ENCODE measurements around the gene RTF1.
A peak's percentile ranks its signal among the peaks of the same experiment; 100 is the strongest.

The RTF1 gene

DNA sequence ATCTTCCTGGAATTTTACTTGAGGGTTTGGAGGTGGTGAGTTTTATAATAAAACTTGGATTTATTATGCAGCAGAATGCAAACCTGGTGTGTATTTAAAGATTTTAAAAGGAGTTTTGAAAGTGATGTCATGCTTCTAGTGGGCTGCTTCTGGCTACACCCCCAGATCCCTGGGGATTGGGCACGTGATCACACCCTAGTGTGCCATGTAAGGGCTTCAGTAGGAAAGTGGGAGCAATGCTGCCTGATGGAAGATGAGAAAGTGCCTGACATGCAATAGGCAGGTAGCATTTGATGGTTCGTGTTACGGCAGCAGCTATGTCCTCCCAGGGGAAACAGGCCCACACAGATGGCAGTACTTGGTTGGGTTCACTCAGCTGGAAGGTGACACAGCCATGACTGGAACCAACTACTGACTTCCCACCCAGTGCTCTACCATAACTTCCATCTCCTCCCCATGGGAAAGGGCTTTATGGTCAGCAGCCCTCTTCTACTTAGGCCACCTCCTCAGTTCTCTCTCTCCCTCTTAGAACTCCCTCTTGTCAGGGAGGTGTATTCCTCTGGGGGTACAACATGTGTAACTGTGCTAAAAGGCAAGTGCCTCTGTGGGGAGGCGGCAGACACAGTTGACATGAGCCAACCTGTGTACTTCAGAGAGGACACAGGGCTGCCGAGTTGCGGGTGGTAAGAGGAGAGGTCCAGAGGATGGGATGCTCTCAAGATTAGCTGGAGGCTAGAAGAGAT is 82.4 kb downstream of the RTF1 start (continued):
- TF ChIP-seq, protein P1, sequence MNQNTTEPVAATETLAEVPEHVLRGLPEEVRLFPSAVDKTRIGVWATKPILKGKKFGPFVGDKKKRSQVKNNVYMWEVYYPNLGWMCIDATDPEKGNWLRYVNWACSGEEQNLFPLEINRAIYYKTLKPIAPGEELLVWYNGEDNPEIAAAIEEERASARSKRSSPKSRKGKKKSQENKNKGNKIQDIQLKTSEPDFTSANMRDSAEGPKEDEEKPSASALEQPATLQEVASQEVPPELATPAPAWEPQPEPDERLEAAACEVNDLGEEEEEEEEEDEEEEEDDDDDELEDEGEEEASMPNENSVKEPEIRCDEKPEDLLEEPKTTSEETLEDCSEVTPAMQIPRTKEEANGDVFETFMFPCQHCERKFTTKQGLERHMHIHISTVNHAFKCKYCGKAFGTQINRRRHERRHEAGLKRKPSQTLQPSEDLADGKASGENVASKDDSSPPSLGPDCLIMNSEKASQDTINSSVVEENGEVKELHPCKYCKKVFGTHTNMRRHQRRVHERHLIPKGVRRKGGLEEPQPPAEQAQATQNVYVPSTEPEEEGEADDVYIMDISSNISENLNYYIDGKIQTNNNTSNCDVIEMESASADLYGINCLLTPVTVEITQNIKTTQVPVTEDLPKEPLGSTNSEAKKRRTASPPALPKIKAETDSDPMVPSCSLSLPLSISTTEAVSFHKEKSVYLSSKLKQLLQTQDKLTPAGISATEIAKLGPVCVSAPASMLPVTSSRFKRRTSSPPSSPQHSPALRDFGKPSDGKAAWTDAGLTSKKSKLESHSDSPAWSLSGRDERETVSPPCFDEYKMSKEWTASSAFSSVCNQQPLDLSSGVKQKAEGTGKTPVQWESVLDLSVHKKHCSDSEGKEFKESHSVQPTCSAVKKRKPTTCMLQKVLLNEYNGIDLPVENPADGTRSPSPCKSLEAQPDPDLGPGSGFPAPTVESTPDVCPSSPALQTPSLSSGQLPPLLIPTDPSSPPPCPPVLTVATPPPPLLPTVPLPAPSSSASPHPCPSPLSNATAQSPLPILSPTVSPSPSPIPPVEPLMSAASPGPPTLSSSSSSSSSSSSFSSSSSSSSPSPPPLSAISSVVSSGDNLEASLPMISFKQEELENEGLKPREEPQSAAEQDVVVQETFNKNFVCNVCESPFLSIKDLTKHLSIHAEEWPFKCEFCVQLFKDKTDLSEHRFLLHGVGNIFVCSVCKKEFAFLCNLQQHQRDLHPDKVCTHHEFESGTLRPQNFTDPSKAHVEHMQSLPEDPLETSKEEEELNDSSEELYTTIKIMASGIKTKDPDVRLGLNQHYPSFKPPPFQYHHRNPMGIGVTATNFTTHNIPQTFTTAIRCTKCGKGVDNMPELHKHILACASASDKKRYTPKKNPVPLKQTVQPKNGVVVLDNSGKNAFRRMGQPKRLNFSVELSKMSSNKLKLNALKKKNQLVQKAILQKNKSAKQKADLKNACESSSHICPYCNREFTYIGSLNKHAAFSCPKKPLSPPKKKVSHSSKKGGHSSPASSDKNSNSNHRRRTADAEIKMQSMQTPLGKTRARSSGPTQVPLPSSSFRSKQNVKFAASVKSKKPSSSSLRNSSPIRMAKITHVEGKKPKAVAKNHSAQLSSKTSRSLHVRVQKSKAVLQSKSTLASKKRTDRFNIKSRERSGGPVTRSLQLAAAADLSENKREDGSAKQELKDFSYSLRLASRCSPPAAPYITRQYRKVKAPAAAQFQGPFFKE (tag by site-specific recombination; IDR thresholded peaks at IDR 0.05; ENCODE audit: borderline replicate concordance) = no peak
- TF ChIP-seq ZNF768 (tag by site-specific recombination; IDR thresholded peaks at IDR 0.05) (no peak), ZBTB44 (tag by site-specific recombination; IDR thresholded peaks at IDR 0.05) (no peak), ZNF223 (tag by site-specific recombination; IDR thresholded peaks at IDR 0.05) (no peak), ZNF600 (tag by site-specific recombination; IDR thresholded peaks at IDR 0.05) (peak; percentile 89), KLF1 (tag by site-specific recombination; IDR thresholded peaks at IDR 0.05) (no peak), ZNF660 (tag by site-specific recombination; IDR thresholded peaks at IDR 0.05) (no peak), ZNF585B (tag by site-specific recombination; IDR thresholded peaks at IDR 0.05) (no peak), TRIM28 (IDR thresholded peaks at IDR 0.05; ENCODE audit: borderline replicate concordance, low read length) (no peak), SP7 (tag by site-specific recombination; IDR thresholded peaks at IDR 0.05) (peak; percentile 54; the same call in 1 of the 2 replicates), GLIS1 (tag by site-specific recombination; IDR thresholded peaks at IDR 0.05) (no peak), ZNF777 (tag by site-specific recombination; IDR thresholded peaks at IDR 0.05; ENCODE audit: borderline replicate concordance) (no peak), ZNF623 (tag by site-specific recombination; IDR thresholded peaks at IDR 0.05) (no peak), ZNF426 (tag by site-specific recombination; IDR thresholded peaks at IDR 0.05) (no peak), KLF9 (tag by site-specific recombination; IDR thresholded peaks at IDR 0.05; ENCODE audit: low read depth) (no peak), ZNF341 (tag by site-specific recombination; IDR thresholded peaks at IDR 0.05; ENCODE audit: low read depth) (no peak), ZNF169 (tag by site-specific recombination; IDR thresholded peaks at IDR 0.05) (no peak), EGR2 (tag by site-specific recombination; IDR thresholded peaks at IDR 0.05; ENCODE audit: low read depth) (peak; percentile 64), ZNF610 (tag by site-specific recombination; IDR thresholded peaks at IDR 0.05; ENCODE audit: borderline replicate concordance) (no peak), ZNF707 (tag by site-specific recombination; IDR thresholded peaks at IDR 0.05) (no peak), ZNF2 (tag by site-specific recombination; IDR thresholded peaks at IDR 0.05) (no peak), ZBTB48 (tag by site-specific recombination; IDR thresholded peaks at IDR 0.05) (no peak), ZBTB17 (tag by site-specific recombination; IDR thresholded peaks at IDR 0.05) (no peak)
- TF ChIP-seq, protein P2, sequence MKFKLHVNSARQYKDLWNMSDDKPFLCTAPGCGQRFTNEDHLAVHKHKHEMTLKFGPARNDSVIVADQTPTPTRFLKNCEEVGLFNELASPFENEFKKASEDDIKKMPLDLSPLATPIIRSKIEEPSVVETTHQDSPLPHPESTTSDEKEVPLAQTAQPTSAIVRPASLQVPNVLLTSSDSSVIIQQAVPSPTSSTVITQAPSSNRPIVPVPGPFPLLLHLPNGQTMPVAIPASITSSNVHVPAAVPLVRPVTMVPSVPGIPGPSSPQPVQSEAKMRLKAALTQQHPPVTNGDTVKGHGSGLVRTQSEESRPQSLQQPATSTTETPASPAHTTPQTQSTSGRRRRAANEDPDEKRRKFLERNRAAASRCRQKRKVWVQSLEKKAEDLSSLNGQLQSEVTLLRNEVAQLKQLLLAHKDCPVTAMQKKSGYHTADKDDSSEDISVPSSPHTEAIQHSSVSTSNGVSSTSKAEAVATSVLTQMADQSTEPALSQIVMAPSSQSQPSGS (tag by site-specific recombination; IDR thresholded peaks at IDR 0.05; ENCODE audit: low read depth) = peak; percentile 66
- TF ChIP-seq, protein P3, sequence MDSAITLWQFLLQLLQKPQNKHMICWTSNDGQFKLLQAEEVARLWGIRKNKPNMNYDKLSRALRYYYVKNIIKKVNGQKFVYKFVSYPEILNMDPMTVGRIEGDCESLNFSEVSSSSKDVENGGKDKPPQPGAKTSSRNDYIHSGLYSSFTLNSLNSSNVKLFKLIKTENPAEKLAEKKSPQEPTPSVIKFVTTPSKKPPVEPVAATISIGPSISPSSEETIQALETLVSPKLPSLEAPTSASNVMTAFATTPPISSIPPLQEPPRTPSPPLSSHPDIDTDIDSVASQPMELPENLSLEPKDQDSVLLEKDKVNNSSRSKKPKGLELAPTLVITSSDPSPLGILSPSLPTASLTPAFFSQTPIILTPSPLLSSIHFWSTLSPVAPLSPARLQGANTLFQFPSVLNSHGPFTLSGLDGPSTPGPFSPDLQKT (IDR thresholded peaks at IDR 0.05; ENCODE audit: borderline replicate concordance, low read depth, low read length) = no peak
- TF ChIP-seq, protein P4, sequence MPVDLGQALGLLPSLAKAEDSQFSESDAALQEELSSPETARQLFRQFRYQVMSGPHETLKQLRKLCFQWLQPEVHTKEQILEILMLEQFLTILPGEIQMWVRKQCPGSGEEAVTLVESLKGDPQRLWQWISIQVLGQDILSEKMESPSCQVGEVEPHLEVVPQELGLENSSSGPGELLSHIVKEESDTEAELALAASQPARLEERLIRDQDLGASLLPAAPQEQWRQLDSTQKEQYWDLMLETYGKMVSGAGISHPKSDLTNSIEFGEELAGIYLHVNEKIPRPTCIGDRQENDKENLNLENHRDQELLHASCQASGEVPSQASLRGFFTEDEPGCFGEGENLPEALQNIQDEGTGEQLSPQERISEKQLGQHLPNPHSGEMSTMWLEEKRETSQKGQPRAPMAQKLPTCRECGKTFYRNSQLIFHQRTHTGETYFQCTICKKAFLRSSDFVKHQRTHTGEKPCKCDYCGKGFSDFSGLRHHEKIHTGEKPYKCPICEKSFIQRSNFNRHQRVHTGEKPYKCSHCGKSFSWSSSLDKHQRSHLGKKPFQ (tag by site-specific recombination; IDR thresholded peaks at IDR 0.05) = no peak
- TF ChIP-seq, protein P5, sequence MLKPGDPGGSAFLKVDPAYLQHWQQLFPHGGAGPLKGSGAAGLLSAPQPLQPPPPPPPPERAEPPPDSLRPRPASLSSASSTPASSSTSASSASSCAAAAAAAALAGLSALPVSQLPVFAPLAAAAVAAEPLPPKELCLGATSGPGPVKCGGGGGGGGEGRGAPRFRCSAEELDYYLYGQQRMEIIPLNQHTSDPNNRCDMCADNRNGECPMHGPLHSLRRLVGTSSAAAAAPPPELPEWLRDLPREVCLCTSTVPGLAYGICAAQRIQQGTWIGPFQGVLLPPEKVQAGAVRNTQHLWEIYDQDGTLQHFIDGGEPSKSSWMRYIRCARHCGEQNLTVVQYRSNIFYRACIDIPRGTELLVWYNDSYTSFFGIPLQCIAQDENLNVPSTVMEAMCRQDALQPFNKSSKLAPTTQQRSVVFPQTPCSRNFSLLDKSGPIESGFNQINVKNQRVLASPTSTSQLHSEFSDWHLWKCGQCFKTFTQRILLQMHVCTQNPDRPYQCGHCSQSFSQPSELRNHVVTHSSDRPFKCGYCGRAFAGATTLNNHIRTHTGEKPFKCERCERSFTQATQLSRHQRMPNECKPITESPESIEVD (tag by site-specific recombination; IDR thresholded peaks at IDR 0.05) = peak; percentile 69

All from HEK293 (cell line).